Thoracic aorta (tissue), 2 donors: ENCODE measurements around the gene GAS2L2. TPM values are rescaled to one million over a fixed set of nuclear protein-coding genes. Genes with fewer than 3 reads are reported as not detected.

Source experiments
- ATAC-seq: fragments of 150-250 bp; one replicate; pipeline ENCODE4 v1.8.0; 2017; ENCODE audit warnings: low read depth; ENCODE audit not compliant: insufficient number of reproducible peaks, low FRiP score
- DNase-seq: peaks from one replicate; pipeline ENCODE4 v3.0.0-alpha.2; 2020; ENCODE audit warnings: low spot score
- H3K27ac ChIP-seq, 2 donors: fragments of 200-600 bp; sonication (generic); 1 replicate in 1 of 2; 2 replicates in 1 of 2; pipeline ENCODE4 v1.5.1; 2016; ENCODE audit warnings: mild to moderate bottlenecking in 2 of 2, moderate library complexity in 2 of 2
- H3K27me3 ChIP-seq: fragments of 200-600 bp; sonication (generic); replicated peaks from 2 replicates; pipeline ENCODE4 v1.6.0; 2016; ENCODE audit warnings: mild to moderate bottlenecking; ENCODE audit not compliant: insufficient read depth
- H3K36me3 ChIP-seq: fragments of 200-600 bp; sonication (generic); one replicate; pipeline ENCODE4 v1.5.1; 2016
- H3K4me1 ChIP-seq, 2 donors: fragments of 200-600 bp; sonication (generic); 1 replicate in 1 of 2; 2 replicates in 1 of 2; pipeline versions ENCODE4 v1.5.1 to v1.6.0; 2016; ENCODE audit warnings: low read depth in 2 of 2, mild to moderate bottlenecking in 1 of 2; ENCODE audit not compliant: control insufficient read depth in 1 of 2
- H3K4me3 ChIP-seq: fragments of 200-600 bp; sonication (generic); 2 replicates; pipeline ENCODE4 v1.5.1; 2016; ENCODE audit warnings: mild to moderate bottlenecking
- H3K9me3 ChIP-seq: fragments of 200-600 bp; sonication (generic); 2 replicates; pipeline ENCODE4 v1.5.1; 2016
- CTCF ChIP-seq: fragments of 200-600 bp; sonication (generic); IDR thresholded peaks from one replicate; pipeline ENCODE4 v1.5.1; 2019; ENCODE audit warnings: antibody characterized with exemption
- total RNA-seq, 2 donors: library from RNA; depleted of rRNA; stranded (reverse); fragments of >200 nt; gene quantifications; one replicate each; pipeline versions ENCODE4 v1.1.0 to v1.2.3, GENCODE V29; 2016

Gene GAS2L2
- total RNA-seq, 2 donors from 2014 or later = not detected

- ATAC-seq (no peak), DNase-seq (no peak)
- H3K27me3 ChIP-seq = no peaks in the 10 kb centered on the region
- H3K36me3 ChIP-seq = no peaks in the 10 kb centered on the region
- H3K4me1 ChIP-seq = peaks cover 6 to 7% of the 10 kb centered on the region in 2 donors
- no peak overlapping the region for H3K27ac ChIP-seq
- no peaks in the 10 kb centered on the region for H3K9me3 ChIP-seq
- H3K4me3 ChIP-seq = no peak overlapping the region
- TF ChIP-seq CTCF = no peak
Observed at GRCh38 chr17:35765756-35766488, 12.9 kb upstream of the GAS2L2 start.

DNA sequence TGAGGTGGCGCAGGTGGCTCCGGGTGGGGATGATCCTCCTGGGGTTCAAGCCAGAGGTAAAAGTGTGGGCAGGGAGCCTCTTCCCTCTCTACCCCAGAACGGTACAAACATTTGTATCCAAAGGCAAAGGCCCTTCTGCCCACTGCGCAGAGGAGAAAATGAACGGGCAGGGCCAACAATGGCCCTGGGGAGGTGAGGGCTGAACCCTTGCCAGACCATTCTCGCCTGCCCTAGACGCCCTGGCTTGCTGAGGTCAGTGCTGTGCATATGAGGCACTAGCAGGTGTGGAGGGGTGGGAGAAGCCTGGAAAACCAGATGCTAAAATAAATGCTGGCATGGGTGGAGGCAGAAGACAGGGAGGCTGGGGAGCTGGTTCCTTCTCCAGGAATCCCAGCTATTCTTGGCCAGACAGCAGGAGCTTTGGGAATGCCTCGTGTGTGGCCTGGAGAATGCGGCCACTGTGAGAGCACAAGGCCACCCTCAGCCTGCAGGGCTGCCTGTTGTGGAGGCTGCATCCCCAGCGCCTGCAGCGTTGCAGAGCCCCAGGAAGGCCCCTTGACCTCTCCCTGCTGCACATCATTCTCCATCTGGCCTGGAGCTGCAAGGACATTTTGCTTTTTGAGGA, 12.2 kb upstream of the GAS2L2 start:
- H3K27ac ChIP-seq = peak overlapping the region in 1 of 2 donors; percentile 2

DNA sequence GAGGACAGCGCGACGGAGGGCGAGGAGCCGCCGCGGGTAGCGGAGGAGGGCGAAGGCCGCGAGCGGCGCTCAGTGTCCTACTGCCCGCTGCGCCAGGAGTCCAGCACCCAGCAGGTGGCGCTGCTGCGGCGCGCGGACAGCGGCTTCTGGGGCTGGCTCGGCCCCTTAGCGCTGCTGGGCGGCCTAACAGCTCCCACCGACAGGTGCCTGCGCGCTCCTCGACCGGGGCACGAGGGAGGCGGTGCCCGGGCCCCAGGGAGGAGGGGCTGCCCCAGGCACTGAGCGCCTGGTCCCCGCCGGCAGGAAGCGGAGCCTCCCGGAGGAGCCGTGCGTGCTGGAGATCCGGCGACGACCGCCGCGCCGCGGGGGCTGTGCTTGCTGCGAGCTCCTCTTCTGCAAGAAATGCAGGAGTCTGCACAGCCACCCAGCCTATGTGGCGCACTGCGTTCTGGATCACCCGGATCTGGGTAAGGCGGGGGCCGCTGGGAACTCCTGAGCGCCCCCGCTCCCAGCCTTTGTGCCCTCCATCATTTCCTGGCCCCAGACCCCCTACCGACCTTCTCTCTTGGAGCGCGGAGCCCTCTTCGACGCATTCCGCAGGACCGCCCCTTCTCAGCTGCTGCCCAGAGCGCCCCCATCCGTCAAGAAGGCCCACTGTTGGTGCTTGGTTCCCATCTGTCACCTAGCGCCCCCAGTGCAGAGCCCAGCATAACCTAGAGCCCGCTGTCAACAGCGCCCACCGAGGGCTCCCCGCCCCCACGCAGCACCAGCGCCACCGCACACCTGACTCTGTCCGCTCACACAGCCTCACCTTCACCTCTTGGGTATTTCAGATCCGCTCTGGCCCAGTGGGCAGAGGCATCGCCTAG, 11.3 kb upstream of the GAS2L2 start:
- H3K36me3 ChIP-seq = no peaks in the 10 kb centered on the region
- TF ChIP-seq CTCF = peak; percentile 95
- DNase-seq (peak; percentile 34), ATAC-seq (peak; percentile 73)
- peaks cover 6 to 7% of the 10 kb centered on the region in 2 donors for H3K4me1 ChIP-seq
- H3K4me3 ChIP-seq = peak overlapping the region; percentile 71
- no peaks in the 10 kb centered on the region for H3K27me3 ChIP-seq
- H3K9me3 ChIP-seq = no peaks in the 10 kb centered on the region
- no peak overlapping the region for H3K27ac ChIP-seq

More for the DNA sequence above, 12.2 kb upstream of the GAS2L2 start:
- DNase-seq (no peak), ATAC-seq (no peak)
- Histone ChIP-seq H3K4me1 (peaks cover 6 to 7% of the 10 kb centered on the region in 2 donors), H3K36me3 (no peaks in the 10 kb centered on the region), H3K9me3 (no peaks in the 10 kb centered on the region), H3K4me3 (no peak overlapping the region), H3K27me3 (no peaks in the 10 kb centered on the region)
- TF ChIP-seq CTCF = no peak

GRCh38 chr17:35763767-35764122, 10.7 kb upstream of the GAS2L2 start:
- Histone ChIP-seq H3K36me3 (no peaks in the 10 kb centered on the region), H3K27me3 (no peaks in the 10 kb centered on the region), H3K4me1 (peaks cover 6 to 7% of the 10 kb centered on the region in 2 donors), H3K9me3 (no peaks in the 10 kb centered on the region), H3K27ac (no peak overlapping the region), H3K4me3 (peak overlapping the region; percentile 71)
- DNase-seq (no peak), ATAC-seq (no peak)
- no peak for TF ChIP-seq CTCF

GRCh38 chr17:35761601-35762000, 8.6 kb upstream of the GAS2L2 start:
- Histone ChIP-seq H3K27ac (no peak overlapping the region), H3K9me3 (no peaks in the 10 kb centered on the region), H3K4me1 (peaks cover 6 to 7% of the 10 kb centered on the region in 2 donors), H3K36me3 (no peaks in the 10 kb centered on the region), H3K27me3 (no peaks in the 10 kb centered on the region), H3K4me3 (no peak overlapping the region)
- no peak for TF ChIP-seq CTCF
- no peak for ATAC-seq
- DNase-seq = no peak
